ENCODE data around the gene RPS6KC1. TPM values are rescaled to one million over a fixed set of nuclear protein-coding genes. Genes with fewer than 3 reads are reported as not detected.
A peak's percentile ranks its signal among the peaks of the same experiment; 100 is the strongest.

The RPS6KC1 gene
- total RNA-seq, 1 donor from 2014 or later = 13.0 TPM

- Mint-ChIP-seq H3K9me3 (no peaks in the 10 kb centered on the region), H3K27me3 (no peaks in the 10 kb centered on the region), H3K4me1 (no peaks in the 10 kb centered on the region), H3K27ac (no peak overlapping the region), H3K36me3 (ENCODE audit: low read depth) (peaks cover 4% of the 10 kb centered on the region), H3K4me3 (no peak overlapping the region)
- CTCF ChIA-PET = no interaction called here
- POLR2A ChIA-PET = no interaction called here
- intact Hi-C loops (cut with micrococcal nuclease) = no loop called here
- DNase-seq = no peak
- no peak for ATAC-seq (ENCODE audit: low read depth)
- no peak for TF ChIP-seq CTCF (IDR thresholded peaks at IDR 0.05)
Observed at GRCh38 chr1:213221209-213221608, 170.2 kb downstream of the RPS6KC1 start.

- ATAC-seq (ENCODE audit: low read depth) = no peak
- TF ChIP-seq CTCF (IDR thresholded peaks at IDR 0.05) = no peak
- DNase-seq = no peak
- ChIA-PET POLR2A (no interaction called here), CTCF (no interaction called here)
- H3K27me3 Mint-ChIP-seq = no peaks in the 10 kb centered on the region
- no peaks in the 10 kb centered on the region for H3K9me3 Mint-ChIP-seq
- H3K36me3 Mint-ChIP-seq (ENCODE audit: low read depth) = peaks cover 20% of the 10 kb centered on the region
- H3K4me1 Mint-ChIP-seq = no peaks in the 10 kb centered on the region
- intact Hi-C loops (cut with micrococcal nuclease) = no loop called here
- no peak overlapping the region for H3K4me3 Mint-ChIP-seq
- no peak overlapping the region for H3K27ac Mint-ChIP-seq
Observed at GRCh38 chr1:213227458-213227857, 176.4 kb downstream of the RPS6KC1 start.

GRCh38 chr1:213231795-213232231, 180.8 kb downstream of the RPS6KC1 start:
- ATAC-seq (ENCODE audit: low read depth) (no peak), DNase-seq (no peak)
- H3K36me3 Mint-ChIP-seq (ENCODE audit: low read depth) = peaks cover 19% of the 10 kb centered on the region
- no peak overlapping the region for H3K27ac Mint-ChIP-seq
- TF ChIP-seq CTCF (IDR thresholded peaks at IDR 0.05) = no peak
- CTCF ChIA-PET = no interaction called here
- H3K27me3 Mint-ChIP-seq = no peaks in the 10 kb centered on the region
- intact Hi-C loops (cut with micrococcal nuclease) = no loop called here
- POLR2A ChIA-PET = no interaction called here
- H3K9me3 Mint-ChIP-seq = no peaks in the 10 kb centered on the region
- H3K4me3 Mint-ChIP-seq = no peak overlapping the region
- H3K4me1 Mint-ChIP-seq = no peaks in the 10 kb centered on the region

- POLR2A ChIA-PET = no interaction called here
Observed at GRCh38 chr1:213242883-213243282, 191.8 kb downstream of the RPS6KC1 start.

GRCh38 chr1:213244664-213245091, 193.6 kb downstream of the RPS6KC1 start:
- intact Hi-C loops (cut with micrococcal nuclease) = loop anchor here (1.0 kb wide), 1 partner anchor 1084 kb away; no protein-coding TSS in a partner anchor
- Mint-ChIP-seq H3K4me1 (no peaks in the 10 kb centered on the region), H3K27ac (no peak overlapping the region), H3K9me3 (no peaks in the 10 kb centered on the region), H3K27me3 (no peaks in the 10 kb centered on the region), H3K36me3 (ENCODE audit: low read depth) (peaks cover 22% of the 10 kb centered on the region), H3K4me3 (no peak overlapping the region)
- ATAC-seq (ENCODE audit: low read depth) (no peak), DNase-seq (no peak)
- TF ChIP-seq CTCF (IDR thresholded peaks at IDR 0.05) = peak; percentile 81
- POLR2A ChIA-PET = no interaction called here
- CTCF ChIA-PET = no interaction called here

More at GRCh38 chr1:213242883-213243282, 191.8 kb downstream of the RPS6KC1 start:
- DNase-seq (no peak), ATAC-seq (ENCODE audit: low read depth) (no peak)
- TF ChIP-seq CTCF (IDR thresholded peaks at IDR 0.05) = no peak
- CTCF ChIA-PET = no interaction called here
- H3K36me3 Mint-ChIP-seq (ENCODE audit: low read depth) = peaks cover 24% of the 10 kb centered on the region
- no peaks in the 10 kb centered on the region for H3K4me1 Mint-ChIP-seq
- H3K9me3 Mint-ChIP-seq = no peaks in the 10 kb centered on the region
- no peaks in the 10 kb centered on the region for H3K27me3 Mint-ChIP-seq
- H3K27ac Mint-ChIP-seq = no peak overlapping the region
- no peak overlapping the region for H3K4me3 Mint-ChIP-seq
- intact Hi-C loops (cut with micrococcal nuclease) = no loop called here

All from activated B cell treated with CpG ODN at 0.5 μM for 24 hours (primary cell).